Kidney epithelial cell (primary cell): ENCODE data around the gene TARBP1. TPM values are rescaled to one million over a fixed set of nuclear protein-coding genes. Genes with fewer than 3 reads are reported as not detected.

Experiments
- DNase-seq: peaks from one replicate; pipeline ENCODE4 v3.0.0-alpha.2; 2010; ENCODE audit warnings: low read depth
- H3K27me3 ChIP-seq: 2 replicates; pipeline ENCODE4 v1.6.0; 2011; ENCODE audit warnings: low read length; ENCODE audit not compliant: control insufficient read depth, insufficient read depth
- H3K36me3 ChIP-seq: 2 replicates; pipeline ENCODE4 v1.5.1; 2011; ENCODE audit warnings: low read length; ENCODE audit not compliant: control insufficient read depth, insufficient read depth
- H3K4me3 ChIP-seq: 2 replicates; pipeline ENCODE4 v1.5.1; 2011; ENCODE audit warnings: low read depth, mild to moderate bottlenecking, control low read depth, low read length
- CTCF ChIP-seq: IDR thresholded peaks from 2 replicates; pipeline ENCODE4 v1.5.1; 2011; ENCODE audit warnings: mild to moderate bottlenecking, moderate library complexity, low read length, control low read depth, inconsistent platforms; ENCODE audit not compliant: insufficient read depth, poor library complexity, severe bottlenecking
- total RNA-seq: library from RNA; depleted of rRNA; stranded (reverse); fragments of >200 nt; gene quantifications from 2 replicates; pipeline ENCODE4 v1.2.3, GENCODE V29; 2015

TARBP1 gene
- total RNA-seq, 1 donor from 2014 or later = 22.1 TPM

GRCh38 chr1:234479866-234480265 lies 887 bp upstream of the TARBP1 start:
- Histone ChIP-seq H3K27me3 (no peaks in the 10 kb centered on the region), H3K4me3 (no peak overlapping the region), H3K36me3 (no peaks in the 10 kb centered on the region)
- TF ChIP-seq CTCF = no peak
- DNase-seq = no peak

- no peak for TF ChIP-seq CTCF
- Histone ChIP-seq H3K4me3 (peak overlapping the region; percentile 61), H3K27me3 (no peaks in the 10 kb centered on the region), H3K36me3 (no peaks in the 10 kb centered on the region)
- DNase-seq = no peak
Observed at GRCh38 chr1:234479310-234479559, 256 bp upstream of the TARBP1 start.

- no peak for DNase-seq
- no peak for TF ChIP-seq CTCF
- Histone ChIP-seq H3K27me3 (no peaks in the 10 kb centered on the region), H3K4me3 (peak overlapping the region; percentile 61), H3K36me3 (no peaks in the 10 kb centered on the region)
Observed at GRCh38 chr1:234478152-234478480, 863 bp downstream of the TARBP1 start.

GRCh38 chr1:234477386-234478151 lies 1.4 kb downstream of the TARBP1 start:
- no peak for TF ChIP-seq CTCF
- peak overlapping the region; percentile 61 for H3K4me3 ChIP-seq

GRCh38 chr1:234476172-234476571 lies 2.8 kb downstream of the TARBP1 start:
- Histone ChIP-seq H3K4me3 (no peak overlapping the region), H3K27me3 (no peaks in the 10 kb centered on the region), H3K36me3 (no peaks in the 10 kb centered on the region)
- no peak for DNase-seq
- TF ChIP-seq CTCF = no peak

More at GRCh38 chr1:234477386-234478151, 1.4 kb downstream of the TARBP1 start:
- no peak for DNase-seq
- H3K27me3 ChIP-seq = no peaks in the 10 kb centered on the region
- no peaks in the 10 kb centered on the region for H3K36me3 ChIP-seq

- TF ChIP-seq CTCF = no peak
- Histone ChIP-seq H3K36me3 (no peaks in the 10 kb centered on the region), H3K4me3 (no peak overlapping the region), H3K27me3 (no peaks in the 10 kb centered on the region)
- DNase-seq = no peak
Observed at GRCh38 chr1:234475167-234475793, 3.7 kb downstream of the TARBP1 start.
